SK-N-SH (cell line): ENCODE data around the gene PCARE.

Experiments used
- SIN3A ChIP-seq: IDR thresholded peaks from 2 replicates; pipeline ENCODE4 v1.6.1; 2012; ENCODE audit warnings: low read depth, mild to moderate bottlenecking, low read length, moderate library complexity, borderline replicate concordance
- TF ChIP-seq, protein P1 (sequence below): IDR thresholded peaks from 2 replicates; pipeline ENCODE4 v1.6.1; 2012; ENCODE audit warnings: mild to moderate bottlenecking, low read depth, low read length, moderate library complexity

DNA sequence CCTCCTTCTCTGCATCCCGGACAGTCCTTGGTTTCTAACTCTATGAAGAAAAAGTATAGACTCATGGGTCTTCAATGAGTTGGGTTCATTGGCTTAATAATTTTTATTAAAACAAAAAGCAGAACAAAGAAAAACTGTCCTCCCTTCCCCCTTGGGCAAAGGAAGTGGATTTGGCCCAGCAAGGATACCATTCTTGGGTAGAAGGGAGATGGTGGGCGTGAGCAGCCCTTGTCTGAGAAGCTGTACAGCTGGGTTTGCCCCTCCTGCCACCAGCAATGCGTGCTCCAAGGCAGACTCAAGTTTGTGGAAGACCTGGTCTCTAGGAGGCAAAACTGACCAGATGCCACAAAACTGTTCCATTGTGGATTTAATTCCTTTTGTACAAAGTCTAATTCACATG, 12.7 kb downstream of the PCARE start:
- TF ChIP-seq, protein P1, sequence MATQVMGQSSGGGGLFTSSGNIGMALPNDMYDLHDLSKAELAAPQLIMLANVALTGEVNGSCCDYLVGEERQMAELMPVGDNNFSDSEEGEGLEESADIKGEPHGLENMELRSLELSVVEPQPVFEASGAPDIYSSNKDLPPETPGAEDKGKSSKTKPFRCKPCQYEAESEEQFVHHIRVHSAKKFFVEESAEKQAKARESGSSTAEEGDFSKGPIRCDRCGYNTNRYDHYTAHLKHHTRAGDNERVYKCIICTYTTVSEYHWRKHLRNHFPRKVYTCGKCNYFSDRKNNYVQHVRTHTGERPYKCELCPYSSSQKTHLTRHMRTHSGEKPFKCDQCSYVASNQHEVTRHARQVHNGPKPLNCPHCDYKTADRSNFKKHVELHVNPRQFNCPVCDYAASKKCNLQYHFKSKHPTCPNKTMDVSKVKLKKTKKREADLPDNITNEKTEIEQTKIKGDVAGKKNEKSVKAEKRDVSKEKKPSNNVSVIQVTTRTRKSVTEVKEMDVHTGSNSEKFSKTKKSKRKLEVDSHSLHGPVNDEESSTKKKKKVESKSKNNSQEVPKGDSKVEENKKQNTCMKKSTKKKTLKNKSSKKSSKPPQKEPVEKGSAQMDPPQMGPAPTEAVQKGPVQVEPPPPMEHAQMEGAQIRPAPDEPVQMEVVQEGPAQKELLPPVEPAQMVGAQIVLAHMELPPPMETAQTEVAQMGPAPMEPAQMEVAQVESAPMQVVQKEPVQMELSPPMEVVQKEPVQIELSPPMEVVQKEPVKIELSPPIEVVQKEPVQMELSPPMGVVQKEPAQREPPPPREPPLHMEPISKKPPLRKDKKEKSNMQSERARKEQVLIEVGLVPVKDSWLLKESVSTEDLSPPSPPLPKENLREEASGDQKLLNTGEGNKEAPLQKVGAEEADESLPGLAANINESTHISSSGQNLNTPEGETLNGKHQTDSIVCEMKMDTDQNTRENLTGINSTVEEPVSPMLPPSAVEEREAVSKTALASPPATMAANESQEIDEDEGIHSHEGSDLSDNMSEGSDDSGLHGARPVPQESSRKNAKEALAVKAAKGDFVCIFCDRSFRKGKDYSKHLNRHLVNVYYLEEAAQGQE = no peak
- TF ChIP-seq SIN3A = no peak
